SU-DHL-6 (cell line): Measurements from ENCODE around the gene DNAH7.

Source experiments
- H2AFZ ChIP-seq: fragments of 200-600 bp; sonication (generic); 2 replicates; pipeline ENCODE4 v1.6.1; 2014; ENCODE audit warnings: low read depth, mild to moderate bottlenecking, moderate library complexity, mixed read lengths, antibody characterized with exemption, low read length; ENCODE audit not compliant: severe bottlenecking
- H3F3A ChIP-seq: fragments of 200-600 bp; shearing (Covaris generic); 2 replicates; pipeline ENCODE4 v1.6.0; 2016; ENCODE audit warnings: antibody characterized with exemption, mild to moderate bottlenecking; ENCODE audit not compliant: insufficient read depth
- H3K27ac ChIP-seq: fragments of 200-600 bp; sonication (generic); 2 replicates; pipeline ENCODE4 v1.5.1; 2016; ENCODE audit warnings: low read depth, mild to moderate bottlenecking, low read length, moderate library complexity, mixed read lengths
- H3K27me3 ChIP-seq: fragments of 200-600 bp; sonication (generic), shearing (Covaris generic); 2 replicates; pipeline ENCODE4 v1.6.0; 2014; ENCODE audit warnings: mild to moderate bottlenecking, low read length
- H3K36me3 ChIP-seq: fragments of 200-600 bp; sonication (generic); 2 replicates; pipeline ENCODE4 v1.6.1; 2014; ENCODE audit warnings: mild to moderate bottlenecking, low read length, mixed read lengths
- H3K4me2 ChIP-seq: fragments of 300-600, 200-600 bp; shearing (Covaris generic), sonication (generic); 2 replicates; pipeline ENCODE4 v1.6.0; 2014; ENCODE audit warnings: low read length, low read depth, mild to moderate bottlenecking; ENCODE audit not compliant: poor library complexity, severe bottlenecking
- H3K4me3 ChIP-seq: fragments of 200-600 bp; sonication (generic); 2 replicates; pipeline ENCODE4 v1.5.1; 2014; ENCODE audit warnings: antibody characterized with exemption, low read length, mild to moderate bottlenecking, mixed read lengths; ENCODE audit not compliant: insufficient read depth, poor library complexity, severe bottlenecking
- H3K79me2 ChIP-seq: fragments of 200-600 bp; sonication (generic); 2 replicates; pipeline ENCODE4 v1.6.1; 2014; ENCODE audit warnings: mild to moderate bottlenecking, low read length, moderate library complexity; ENCODE audit not compliant: insufficient read depth
- H3K9ac ChIP-seq: fragments of 200-600 bp; sonication (generic); 2 replicates; pipeline ENCODE4 v1.7.0; 2014; ENCODE audit warnings: mild to moderate bottlenecking, low read length
- H3K9me2 ChIP-seq: fragments of 200-600 bp; sonication (generic); replicated peaks from 2 replicates; pipeline ENCODE4 v1.6.1; 2014; ENCODE audit warnings: low read length; ENCODE audit not compliant: insufficient read depth
- H3K9me3 ChIP-seq: fragments of 200-600 bp; sonication (generic); 2 replicates; pipeline ENCODE4 v1.6.1; 2014; ENCODE audit warnings: low read length, mixed read lengths; ENCODE audit not compliant: insufficient read depth
- H4K20me1 ChIP-seq: fragments of 200-600 bp; sonication (generic); 2 replicates; pipeline ENCODE4 v1.6.1; 2014; ENCODE audit warnings: low read depth, mild to moderate bottlenecking, antibody characterized with exemption, low read length, moderate library complexity, mixed read lengths
- EZH2phosphoT487 ChIP-seq: fragments of 200-600 bp; sonication (generic), shearing (Covaris generic); conservative IDR thresholded peaks from 2 replicates; pipeline ENCODE4 v1.6.1; 2018; ENCODE audit warnings: mild to moderate bottlenecking, antibody characterized with exemption, low read length, moderate library complexity, mixed read lengths
- TF ChIP-seq, protein P1 (sequence below): fragments of 200-600 bp; sonication (generic); IDR thresholded peaks from one replicate; pipeline ENCODE4 v1.5.1; 2017; ENCODE audit warnings: antibody characterized with exemption, mild to moderate bottlenecking, low read length, moderate library complexity; ENCODE audit not compliant: insufficient read depth, poor library complexity, severe bottlenecking

Gene DNAH7

DNA sequence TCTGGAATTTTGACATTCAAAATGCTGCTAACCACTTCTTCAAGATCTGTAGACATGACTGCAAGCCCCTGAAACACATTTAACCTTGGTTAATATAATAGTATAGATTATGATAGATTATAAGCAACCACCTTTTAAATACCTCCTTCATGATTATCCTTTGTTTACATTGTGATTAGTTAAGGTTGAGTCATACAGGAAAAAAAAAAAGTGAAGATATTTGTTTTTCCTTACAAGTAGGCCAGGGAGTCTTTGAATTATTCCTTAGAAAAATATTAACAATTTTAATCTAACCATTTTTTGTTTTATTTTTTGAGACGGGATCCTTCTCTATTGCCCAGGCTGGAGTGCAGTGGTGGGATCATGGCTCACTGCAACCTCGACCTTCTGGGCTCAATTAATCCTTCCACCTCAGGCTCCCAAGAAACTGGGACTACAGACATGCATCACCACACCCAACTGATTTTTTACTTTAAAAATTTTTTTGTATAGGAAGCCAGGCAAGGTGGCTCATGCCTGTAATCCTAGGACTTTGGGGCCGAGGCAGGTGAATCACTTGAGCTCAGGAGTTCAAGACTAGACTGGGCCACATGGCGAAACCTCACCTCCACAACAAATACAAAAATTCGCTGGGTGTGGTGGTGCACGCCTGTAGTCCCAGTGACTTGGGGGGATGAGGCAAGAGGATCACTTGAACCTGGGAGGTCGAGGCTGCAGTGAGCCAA lies 312.3 kb downstream of the DNAH7 start:
- H3K36me3 ChIP-seq: no peaks in the 10 kb centered on the region
- H3K4me3 ChIP-seq: no peak overlapping the region
- no peak for TF ChIP-seq EZH2phosphoT487
- TF ChIP-seq, protein P1, sequence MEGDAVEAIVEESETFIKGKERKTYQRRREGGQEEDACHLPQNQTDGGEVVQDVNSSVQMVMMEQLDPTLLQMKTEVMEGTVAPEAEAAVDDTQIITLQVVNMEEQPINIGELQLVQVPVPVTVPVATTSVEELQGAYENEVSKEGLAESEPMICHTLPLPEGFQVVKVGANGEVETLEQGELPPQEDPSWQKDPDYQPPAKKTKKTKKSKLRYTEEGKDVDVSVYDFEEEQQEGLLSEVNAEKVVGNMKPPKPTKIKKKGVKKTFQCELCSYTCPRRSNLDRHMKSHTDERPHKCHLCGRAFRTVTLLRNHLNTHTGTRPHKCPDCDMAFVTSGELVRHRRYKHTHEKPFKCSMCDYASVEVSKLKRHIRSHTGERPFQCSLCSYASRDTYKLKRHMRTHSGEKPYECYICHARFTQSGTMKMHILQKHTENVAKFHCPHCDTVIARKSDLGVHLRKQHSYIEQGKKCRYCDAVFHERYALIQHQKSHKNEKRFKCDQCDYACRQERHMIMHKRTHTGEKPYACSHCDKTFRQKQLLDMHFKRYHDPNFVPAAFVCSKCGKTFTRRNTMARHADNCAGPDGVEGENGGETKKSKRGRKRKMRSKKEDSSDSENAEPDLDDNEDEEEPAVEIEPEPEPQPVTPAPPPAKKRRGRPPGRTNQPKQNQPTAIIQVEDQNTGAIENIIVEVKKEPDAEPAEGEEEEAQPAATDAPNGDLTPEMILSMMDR: no peak
- no peaks in the 10 kb centered on the region for H4K20me1 ChIP-seq
- H3K9me2 ChIP-seq: no peaks in the 10 kb centered on the region
- no peak overlapping the region for H3K9ac ChIP-seq
- no peak overlapping the region for H3K27ac ChIP-seq
- no peaks in the 10 kb centered on the region for H3K9me3 ChIP-seq
- no peaks in the 10 kb centered on the region for H3F3A ChIP-seq
- H3K27me3 ChIP-seq: no peaks in the 10 kb centered on the region
- H2AFZ ChIP-seq: no peak overlapping the region
- no peak overlapping the region for H3K4me2 ChIP-seq
- no peaks in the 10 kb centered on the region for H3K79me2 ChIP-seq

DNA sequence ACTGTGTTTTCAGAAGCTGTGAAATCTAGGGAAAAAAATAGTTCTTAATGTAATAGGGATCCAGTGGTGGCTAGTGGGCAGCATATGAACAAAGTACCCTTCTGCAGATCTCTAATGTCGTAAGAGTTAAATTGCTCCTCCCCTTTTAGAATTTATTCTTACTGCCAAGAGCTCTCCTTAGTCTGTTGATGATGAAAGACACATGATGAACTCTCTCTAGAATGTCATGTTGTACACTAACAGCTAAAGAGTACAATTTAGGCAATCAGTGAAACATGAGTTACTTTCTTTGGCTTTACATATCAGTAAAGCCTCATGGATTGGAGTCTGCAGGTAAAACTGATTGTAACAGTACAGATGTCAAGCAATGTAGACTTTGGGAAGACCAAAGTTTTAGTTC lies 327.4 kb downstream of the DNAH7 start:
- Histone ChIP-seq H3K27ac (no peak overlapping the region), H3K79me2 (no peaks in the 10 kb centered on the region), H3K36me3 (no peaks in the 10 kb centered on the region), H3K9me3 (no peaks in the 10 kb centered on the region), H3K9ac (no peak overlapping the region), H3F3A (no peaks in the 10 kb centered on the region), H3K9me2 (no peaks in the 10 kb centered on the region), H3K4me2 (no peak overlapping the region), H2AFZ (no peak overlapping the region), H3K27me3 (no peaks in the 10 kb centered on the region), H3K4me3 (no peak overlapping the region), H4K20me1 (no peaks in the 10 kb centered on the region)
- TF ChIP-seq EZH2phosphoT487: no peak
- TF ChIP-seq, protein P1: no peak

DNA sequence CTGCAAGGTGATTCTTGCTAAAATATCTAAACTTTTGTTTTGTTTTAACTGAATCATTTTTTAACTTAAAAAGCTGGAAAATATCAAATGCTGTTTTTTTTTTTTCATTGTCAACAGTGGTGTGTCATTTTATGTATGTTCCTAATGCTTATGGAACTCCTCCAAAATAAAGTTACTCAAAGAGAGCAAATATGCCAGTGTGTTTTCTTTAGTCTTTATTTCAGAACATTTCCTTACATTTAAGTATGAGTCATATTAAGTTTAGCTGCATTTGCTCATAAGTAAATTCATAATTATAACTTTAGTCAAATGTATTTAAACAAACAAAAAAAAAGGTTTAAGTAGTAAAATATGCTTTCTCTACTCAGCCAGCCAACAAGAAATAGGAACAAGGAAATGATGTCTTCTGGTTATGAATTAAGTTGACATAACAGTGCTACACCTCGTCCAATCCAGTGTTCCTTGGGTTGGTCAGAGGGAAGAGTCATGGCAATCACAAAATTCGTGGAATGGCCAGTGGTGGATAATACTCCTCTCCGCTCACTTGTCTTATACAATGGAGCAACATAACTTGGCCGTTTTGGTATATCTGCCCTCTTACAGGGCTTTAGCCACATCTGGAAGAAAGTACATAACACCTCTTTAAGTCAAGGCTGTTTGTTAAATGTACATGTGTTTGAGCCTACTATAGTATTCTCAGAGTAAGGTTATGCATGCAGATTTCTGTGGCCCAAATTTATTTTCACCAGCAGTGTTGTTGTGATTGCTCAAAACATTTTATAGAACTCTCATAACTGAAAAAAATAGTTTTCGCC lies 330.9 kb downstream of the DNAH7 start:
- H3K36me3 ChIP-seq: no peaks in the 10 kb centered on the region
- H3K4me3 ChIP-seq: no peak overlapping the region
- no peak overlapping the region for H3K4me2 ChIP-seq
- TF ChIP-seq, protein P1: no peak
- no peak for TF ChIP-seq EZH2phosphoT487
- no peaks in the 10 kb centered on the region for H3K9me2 ChIP-seq
- no peaks in the 10 kb centered on the region for H3K27me3 ChIP-seq
- H3K9ac ChIP-seq: no peak overlapping the region
- no peak overlapping the region for H2AFZ ChIP-seq
- no peaks in the 10 kb centered on the region for H3F3A ChIP-seq
- H3K9me3 ChIP-seq: no peaks in the 10 kb centered on the region
- no peaks in the 10 kb centered on the region for H4K20me1 ChIP-seq
- H3K79me2 ChIP-seq: no peaks in the 10 kb centered on the region
- no peak overlapping the region for H3K27ac ChIP-seq
